ENCODE data around the gene DNAI2.

GRCh38 chr17:74317071-74317470, 43.0 kb downstream of the DNAI2 start:
- TF ChIP-seq CTCF (conservative IDR thresholded peaks at IDR 0.05; ENCODE audit: low read length) (no peak), EZH2phosphoT487 (IDR thresholded peaks at IDR 0.05; ENCODE audit: borderline replicate concordance) (no peak)

All from Loucy (cell line).